Stimulated activated memory B cell treated with anti-CD40 and anti-IgM and Interleukin-4, amounts not matched to agents 10 μg/mL and 1 μg/mL and 100 μg/mL, for 72 hours (primary cell): Measurements from ENCODE around the gene POLK.
"Not testable (repeated sequence)": the region's sequence is repeated elsewhere in the genome, so short reads cannot be mapped to it uniquely, and the experiment has no call there.

Source experiments
- ATAC-seq: fragments of 150-1000 bp; cut with Tn5 transposase; 2 replicates; pipeline ENCODE4 v1.10.0; 2021
- H3K27ac Mint-ChIP-seq: one replicate; pipeline ENCODE4 v1.8.0; 2022; ENCODE audit warnings: mild to moderate bottlenecking, mixed read lengths
- H3K27me3 Mint-ChIP-seq: one replicate; pipeline ENCODE4 v1.8.0; 2022; ENCODE audit warnings: mixed read lengths
- H3K36me3 Mint-ChIP-seq: one replicate; pipeline ENCODE4 v1.8.0; 2022; ENCODE audit warnings: mixed read lengths
- H3K4me1 Mint-ChIP-seq: one replicate; pipeline ENCODE4 v1.8.0; 2022; ENCODE audit warnings: mixed read lengths
- H3K4me3 Mint-ChIP-seq: one replicate; pipeline ENCODE4 v1.8.0; 2022; ENCODE audit warnings: mild to moderate bottlenecking, moderate library complexity, mixed read lengths
- H3K9me3 Mint-ChIP-seq: one replicate; pipeline ENCODE4 v1.8.0; 2022; ENCODE audit warnings: mixed read lengths

Gene POLK

DNA sequence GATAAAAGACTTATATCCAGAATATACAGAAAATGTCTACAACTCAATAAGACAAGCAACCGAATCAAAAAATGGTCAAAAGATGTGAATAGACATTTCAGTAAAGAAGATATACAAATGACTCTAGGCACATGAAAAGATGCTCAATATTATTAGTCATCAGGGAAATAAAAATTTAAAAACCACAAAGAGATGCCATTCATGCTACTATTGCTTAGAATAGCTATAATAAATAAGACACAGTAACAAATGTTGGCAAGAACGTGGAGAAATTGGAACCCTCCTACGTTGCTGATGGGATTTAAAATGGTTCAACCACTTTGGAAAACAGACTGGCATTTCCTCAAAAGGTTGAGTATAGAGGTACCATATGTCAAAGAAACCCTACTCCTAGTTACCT, 39.8 kb downstream of the POLK start:
- Mint-ChIP-seq H3K36me3 (peaks cover 42% of the 10 kb centered on the region), H3K9me3 (no peaks in the 10 kb centered on the region), H3K4me1 (peaks cover 19% of the 10 kb centered on the region), H3K27ac (no peak overlapping the region), H3K27me3 (no peaks in the 10 kb centered on the region), H3K4me3 (no peak overlapping the region)
- no peak for ATAC-seq

DNA sequence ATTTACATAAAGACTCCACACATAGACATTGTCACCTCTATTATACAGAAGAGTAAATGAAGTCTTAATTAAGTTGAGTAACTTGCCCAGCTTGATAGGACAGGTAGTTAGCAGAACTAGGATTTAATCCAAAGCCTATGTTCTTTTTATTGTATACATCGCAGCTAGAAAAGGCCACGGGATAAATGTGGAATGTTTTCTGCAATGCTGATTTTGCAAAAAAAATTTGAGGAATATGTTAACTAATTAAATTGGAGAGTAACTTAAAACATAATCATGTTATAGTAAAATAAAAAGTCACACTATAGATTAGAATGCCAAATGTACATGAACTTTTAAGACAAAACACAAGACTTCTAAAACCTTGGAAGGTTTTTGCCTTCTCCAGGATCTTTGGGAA, 41.1 kb downstream of the POLK start:
- ATAC-seq = no peak
- H3K4me3 Mint-ChIP-seq = no peak overlapping the region
- H3K4me1 Mint-ChIP-seq = peaks cover 19% of the 10 kb centered on the region
- no peak overlapping the region for H3K27ac Mint-ChIP-seq
- H3K27me3 Mint-ChIP-seq = no peaks in the 10 kb centered on the region
- H3K9me3 Mint-ChIP-seq = no peaks in the 10 kb centered on the region
- H3K36me3 Mint-ChIP-seq = peaks cover 55% of the 10 kb centered on the region

DNA sequence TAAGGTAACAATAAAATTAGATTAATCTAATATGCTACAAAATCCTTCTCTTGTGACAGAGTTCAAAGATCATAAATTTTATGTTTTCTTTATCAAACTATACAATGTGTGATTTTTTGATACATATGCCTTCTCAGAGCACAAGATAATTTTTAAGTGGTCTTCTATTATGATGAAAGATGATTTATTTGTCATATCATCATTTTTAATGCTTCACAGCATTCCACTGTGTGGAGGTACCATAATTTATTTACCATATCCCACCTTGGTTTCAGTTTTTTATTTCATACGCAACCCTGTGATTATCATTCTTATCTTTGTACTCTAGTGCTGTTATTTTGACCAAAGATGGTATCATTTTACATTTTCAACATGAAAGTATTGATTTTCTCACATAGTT, 41.7 kb downstream of the POLK start:
- no peaks in the 10 kb centered on the region for H3K9me3 Mint-ChIP-seq
- H3K4me1 Mint-ChIP-seq = peaks cover 19% of the 10 kb centered on the region
- no peak for ATAC-seq
- H3K27me3 Mint-ChIP-seq = no peaks in the 10 kb centered on the region
- peaks cover 61% of the 10 kb centered on the region for H3K36me3 Mint-ChIP-seq
- H3K27ac Mint-ChIP-seq = no peak overlapping the region
- no peak overlapping the region for H3K4me3 Mint-ChIP-seq

DNA sequence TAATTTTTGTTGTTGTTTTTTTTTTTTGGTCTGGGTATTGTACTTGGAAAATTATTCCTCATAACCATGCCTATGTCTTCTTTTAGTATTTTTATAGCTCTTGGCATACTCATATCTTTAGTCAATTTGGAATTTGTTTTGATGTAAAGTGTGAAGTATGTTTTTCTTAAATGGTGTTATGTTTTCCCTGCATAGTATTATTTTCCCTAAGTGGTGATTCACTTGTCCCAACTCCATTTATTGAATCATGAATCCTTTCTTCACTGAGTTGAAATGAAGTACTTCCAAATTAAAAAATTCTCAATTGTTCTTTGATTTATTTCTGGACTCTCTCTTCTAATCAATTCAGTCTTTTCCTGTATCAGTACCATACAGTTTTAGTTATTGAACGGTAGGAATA, 46.5 kb downstream of the POLK start:
- peaks cover under 1% of the 10 kb centered on the region for H3K9me3 Mint-ChIP-seq
- peaks cover 82% of the 10 kb centered on the region for H3K36me3 Mint-ChIP-seq
- H3K4me3 Mint-ChIP-seq = no peak overlapping the region
- H3K27me3 Mint-ChIP-seq = no peaks in the 10 kb centered on the region
- no peak for ATAC-seq
- no peak overlapping the region for H3K27ac Mint-ChIP-seq
- peaks cover 17% of the 10 kb centered on the region for H3K4me1 Mint-ChIP-seq

DNA sequence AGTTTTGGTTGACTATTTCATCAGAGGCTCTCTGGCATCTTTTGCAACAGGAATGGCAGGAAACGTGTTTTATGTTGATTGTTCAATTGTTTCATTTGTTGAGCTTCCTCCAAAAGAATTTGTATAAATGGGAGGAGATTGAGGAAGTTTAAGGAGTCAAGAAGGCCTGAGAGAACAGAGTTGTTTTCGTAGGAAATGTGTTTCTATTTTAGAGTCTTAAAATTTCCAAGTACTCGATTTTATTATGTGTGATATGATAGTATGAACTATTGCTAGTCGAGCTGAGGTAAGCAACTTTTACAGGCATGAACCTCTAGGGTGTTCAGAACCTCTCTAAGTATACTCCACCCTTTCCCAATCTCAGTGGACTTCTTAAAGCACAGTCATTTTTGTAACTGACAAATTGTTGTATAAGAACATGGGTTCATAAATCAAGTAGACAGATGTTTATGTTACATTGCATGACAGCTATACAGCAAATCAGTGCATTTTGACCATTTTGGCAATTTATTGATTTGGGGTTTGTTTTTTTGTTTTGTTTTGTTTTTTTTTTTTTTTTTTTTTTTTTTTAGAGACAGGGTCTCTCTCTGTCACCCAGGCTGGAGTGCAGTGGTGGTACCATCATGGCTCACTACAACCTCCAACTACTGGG, 47.4 kb downstream of the POLK start:
- H3K4me1 Mint-ChIP-seq = peaks cover 26% of the 10 kb centered on the region
- H3K4me3 Mint-ChIP-seq = no peak overlapping the region
- no peak for ATAC-seq
- H3K36me3 Mint-ChIP-seq = peaks cover 87% of the 10 kb centered on the region
- H3K27ac Mint-ChIP-seq = no peak overlapping the region
- no peaks in the 10 kb centered on the region for H3K27me3 Mint-ChIP-seq
- peaks cover 8% of the 10 kb centered on the region for H3K9me3 Mint-ChIP-seq

DNA sequence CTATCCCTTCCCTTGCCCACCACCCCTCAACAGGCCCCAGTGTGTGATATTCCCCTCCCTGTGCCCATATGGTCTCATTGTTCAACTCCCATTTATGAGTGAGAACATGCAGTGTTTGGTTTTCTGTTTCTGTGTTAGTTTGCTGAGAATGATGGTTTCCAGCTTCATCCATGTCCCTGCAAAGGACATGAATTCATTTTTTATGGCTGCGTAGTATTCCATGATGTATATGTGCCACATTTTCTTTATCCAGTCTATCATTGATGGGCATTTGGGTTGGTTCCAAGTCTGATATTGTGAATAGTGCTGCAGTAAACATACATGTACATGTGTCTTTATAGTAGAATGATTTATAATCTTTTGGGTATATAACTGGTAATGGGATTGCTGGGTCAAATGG, 49.0 kb downstream of the POLK start:
- not testable (repeated sequence) for H3K9me3 Mint-ChIP-seq, H3K27ac Mint-ChIP-seq, ATAC-seq, H3K4me3 Mint-ChIP-seq, H3K27me3 Mint-ChIP-seq
- peaks cover 40% of the 10 kb centered on the region for H3K4me1 Mint-ChIP-seq
- H3K36me3 Mint-ChIP-seq = peaks cover 86% of the 10 kb centered on the region

DNA sequence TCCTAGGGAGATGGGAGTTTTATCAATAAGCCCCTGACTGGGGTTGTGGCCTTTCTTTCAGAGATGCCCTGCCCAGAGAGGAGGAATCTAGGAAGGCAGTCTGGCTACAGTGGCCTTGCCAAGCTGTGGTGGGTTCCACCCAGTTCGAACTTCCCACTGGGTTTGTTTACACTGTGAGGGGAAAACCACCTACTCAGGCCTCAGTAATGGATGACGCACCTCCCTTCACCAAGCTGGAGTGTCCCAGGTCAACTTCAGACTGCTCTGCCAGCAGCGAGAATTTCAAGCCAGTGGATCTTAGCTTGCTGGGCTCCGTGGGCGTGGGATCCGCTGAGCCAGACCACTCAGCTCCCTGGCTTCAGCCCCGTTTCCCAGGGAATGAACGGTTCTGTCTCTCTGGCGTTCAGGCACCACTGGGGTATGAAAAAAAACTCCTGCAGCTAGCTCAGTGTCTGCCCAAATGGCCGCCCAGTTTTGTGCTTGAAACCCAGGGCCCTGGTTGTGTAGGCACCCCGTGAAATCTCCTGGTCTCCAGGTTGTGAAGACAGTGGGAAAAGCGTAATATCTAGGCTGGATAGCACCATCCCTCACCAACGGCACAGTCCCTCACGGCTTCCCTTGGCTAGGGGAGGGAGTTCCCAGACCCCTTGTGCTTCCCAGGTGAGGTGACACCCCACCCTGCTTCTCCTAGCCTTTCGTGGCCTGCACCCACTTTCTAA, 54.5 kb downstream of the POLK start:
- not testable (repeated sequence) for H3K9me3 Mint-ChIP-seq, H3K27me3 Mint-ChIP-seq
- Mint-ChIP-seq H3K36me3 (peaks cover 50% of the 10 kb centered on the region), H3K4me3 (peak overlapping the region; percentile 77), H3K4me1 (peaks cover 61% of the 10 kb centered on the region), H3K27ac (peak overlapping the region; percentile 81)
- peak; percentile 16 for ATAC-seq

DNA sequence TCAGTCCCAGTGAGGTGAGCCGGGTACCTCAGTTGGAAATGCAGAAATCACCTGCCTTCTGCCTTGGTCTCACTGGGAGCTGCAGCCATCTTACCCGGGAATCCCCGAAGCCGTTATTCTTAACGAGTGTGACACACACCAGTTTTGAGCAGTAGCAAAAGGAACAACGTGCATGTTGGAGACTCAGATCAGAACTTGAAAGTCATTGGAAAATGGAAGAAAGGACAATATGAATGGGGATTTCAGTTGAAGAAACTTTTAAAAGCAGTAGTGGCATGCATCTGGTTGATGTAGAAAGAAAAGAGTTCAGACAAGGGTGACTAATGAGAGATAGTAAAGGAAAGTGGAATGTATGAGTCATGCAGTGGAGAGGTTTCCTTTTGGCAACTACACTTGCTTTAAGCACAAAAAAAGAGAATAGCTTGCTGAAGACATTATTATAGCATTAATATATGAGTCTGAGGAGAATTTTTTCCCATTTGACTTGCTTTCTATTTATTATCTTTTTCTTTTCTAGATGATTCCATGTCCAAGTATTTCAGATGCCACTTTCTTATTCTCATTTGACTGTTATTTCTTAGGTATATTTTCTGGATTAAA, 55.1 kb downstream of the POLK start:
- Mint-ChIP-seq H3K27ac (peak overlapping the region; percentile 81), H3K36me3 (peaks cover 43% of the 10 kb centered on the region), H3K4me1 (peaks cover 57% of the 10 kb centered on the region), H3K9me3 (peaks cover 10% of the 10 kb centered on the region), H3K27me3 (no peaks in the 10 kb centered on the region), H3K4me3 (peak overlapping the region; percentile 77)
- peak; percentile 96 for ATAC-seq

DNA sequence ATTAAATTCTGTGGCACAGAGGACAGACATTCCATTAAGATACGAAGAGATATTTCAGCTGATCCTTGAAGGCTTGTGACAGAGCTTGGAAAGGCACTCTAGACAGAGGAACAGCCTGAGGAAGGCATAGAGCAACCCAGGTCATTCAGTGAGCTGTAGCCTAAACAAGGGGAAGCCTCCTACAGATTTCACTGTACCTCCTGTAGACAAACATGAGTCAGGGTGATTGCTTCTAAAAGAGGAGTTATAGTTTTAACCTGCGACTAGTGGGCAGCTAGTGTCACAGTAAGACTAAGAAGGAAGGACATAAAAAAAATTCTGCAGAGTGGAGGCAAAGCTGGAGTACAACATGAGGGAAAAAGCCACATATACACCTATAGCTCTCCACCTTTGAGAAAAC, 56.0 kb downstream of the POLK start:
- peak; percentile 60 for ATAC-seq
- peaks cover 57% of the 10 kb centered on the region for H3K4me1 Mint-ChIP-seq
- H3K9me3 Mint-ChIP-seq = peaks cover 10% of the 10 kb centered on the region
- H3K4me3 Mint-ChIP-seq = peak overlapping the region; percentile 26
- H3K27ac Mint-ChIP-seq = peak overlapping the region; percentile 81
- no peaks in the 10 kb centered on the region for H3K27me3 Mint-ChIP-seq
- peaks cover 34% of the 10 kb centered on the region for H3K36me3 Mint-ChIP-seq

DNA sequence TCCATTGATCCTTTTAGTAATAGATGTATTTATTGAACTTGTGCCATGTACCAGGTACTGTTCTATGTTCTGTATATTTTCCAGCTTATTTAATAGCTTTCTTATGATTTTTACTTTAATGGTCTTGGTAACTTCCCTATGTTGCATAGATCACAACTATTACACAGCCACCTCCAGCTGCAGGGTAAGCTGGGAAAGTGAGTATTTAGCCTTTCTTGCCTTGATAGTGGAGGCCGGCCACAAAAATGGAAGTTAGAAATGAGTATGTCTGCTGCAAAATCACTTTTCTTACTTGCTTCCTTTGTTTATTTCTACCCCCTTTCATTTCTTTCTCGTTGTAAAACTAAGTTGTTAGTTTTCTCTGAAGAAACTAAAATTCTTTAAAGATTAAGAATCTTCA, 56.5 kb downstream of the POLK start:
- Mint-ChIP-seq H3K4me3 (no peak overlapping the region), H3K27ac (peak overlapping the region; percentile 81), H3K9me3 (peaks cover 10% of the 10 kb centered on the region), H3K27me3 (no peaks in the 10 kb centered on the region), H3K4me1 (peaks cover 57% of the 10 kb centered on the region), H3K36me3 (peaks cover 29% of the 10 kb centered on the region)
- ATAC-seq = no peak

DNA sequence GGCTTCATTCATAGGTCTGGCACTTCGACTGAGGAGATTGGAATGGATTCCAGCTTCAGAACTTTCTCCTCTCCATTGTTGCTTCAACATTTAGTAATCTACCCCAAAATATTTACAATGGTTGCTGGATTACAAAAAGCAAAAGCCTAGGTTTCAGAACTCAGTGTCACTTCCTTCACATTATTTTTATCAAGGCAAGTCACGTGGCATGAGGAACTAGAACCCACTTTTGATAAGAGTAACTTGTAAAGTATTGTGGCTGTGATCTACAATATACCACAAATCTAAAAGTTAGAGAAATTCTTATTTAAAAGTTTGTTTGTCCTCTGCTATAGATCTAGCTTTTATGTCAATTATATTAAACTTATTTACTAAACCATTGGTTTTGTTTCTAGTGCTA, 59.9 kb downstream of the POLK start:
- H3K9me3 Mint-ChIP-seq = no peaks in the 10 kb centered on the region
- H3K4me1 Mint-ChIP-seq = peaks cover 33% of the 10 kb centered on the region
- H3K4me3 Mint-ChIP-seq = no peak overlapping the region
- no peaks in the 10 kb centered on the region for H3K27me3 Mint-ChIP-seq
- peaks cover 11% of the 10 kb centered on the region for H3K36me3 Mint-ChIP-seq
- H3K27ac Mint-ChIP-seq = no peak overlapping the region
- no peak for ATAC-seq

DNA sequence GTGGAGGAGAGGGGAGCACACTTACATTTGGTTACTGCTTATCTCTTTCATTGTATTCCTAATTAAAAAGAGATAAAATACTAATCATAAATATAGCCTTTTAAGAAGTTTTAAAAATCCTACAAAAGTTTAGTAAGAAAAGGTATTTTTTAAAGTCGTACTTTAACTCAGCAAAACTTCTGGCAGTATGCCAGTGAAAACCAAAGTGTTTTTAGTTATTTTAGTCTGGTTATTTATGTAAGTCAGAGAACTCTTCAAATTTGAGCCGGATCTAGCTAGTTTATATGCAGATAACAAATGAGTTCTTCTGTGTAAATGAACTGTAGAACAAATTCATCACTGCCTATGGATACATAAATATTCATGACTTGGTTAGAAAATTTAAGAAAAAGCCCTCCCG, 63.1 kb downstream of the POLK start:
- no peaks in the 10 kb centered on the region for H3K9me3 Mint-ChIP-seq
- peak overlapping the region; percentile 65 for H3K4me3 Mint-ChIP-seq
- no peaks in the 10 kb centered on the region for H3K27me3 Mint-ChIP-seq
- ATAC-seq = no peak
- H3K36me3 Mint-ChIP-seq = peaks cover 20% of the 10 kb centered on the region
- H3K27ac Mint-ChIP-seq = peak overlapping the region; percentile 76
- H3K4me1 Mint-ChIP-seq = peaks cover 8% of the 10 kb centered on the region

DNA sequence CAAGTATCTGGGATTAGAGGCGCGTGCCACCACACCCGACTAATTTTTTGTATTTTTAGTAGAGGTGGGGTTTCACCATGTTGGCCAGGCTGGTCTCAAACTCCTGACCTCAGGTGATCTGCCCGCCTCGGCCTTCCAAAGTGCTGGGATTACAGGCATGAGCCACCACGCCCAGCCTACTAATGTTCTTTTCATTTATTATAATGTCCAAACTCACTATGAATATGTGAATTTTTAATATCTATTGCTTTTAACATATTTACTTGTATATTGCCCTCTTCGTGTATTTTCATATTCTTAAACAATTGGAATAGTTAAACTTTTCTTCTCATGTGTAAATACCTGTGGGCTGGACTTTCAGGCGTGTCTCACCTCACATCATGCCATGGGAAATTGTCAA, 66.6 kb downstream of the POLK start:
- H3K4me1 Mint-ChIP-seq, H3K9me3 Mint-ChIP-seq, H3K27me3 Mint-ChIP-seq, H3K4me3 Mint-ChIP-seq, ATAC-seq, H3K27ac Mint-ChIP-seq: not testable (repeated sequence)
- peaks cover 20% of the 10 kb centered on the region for H3K36me3 Mint-ChIP-seq

DNA sequence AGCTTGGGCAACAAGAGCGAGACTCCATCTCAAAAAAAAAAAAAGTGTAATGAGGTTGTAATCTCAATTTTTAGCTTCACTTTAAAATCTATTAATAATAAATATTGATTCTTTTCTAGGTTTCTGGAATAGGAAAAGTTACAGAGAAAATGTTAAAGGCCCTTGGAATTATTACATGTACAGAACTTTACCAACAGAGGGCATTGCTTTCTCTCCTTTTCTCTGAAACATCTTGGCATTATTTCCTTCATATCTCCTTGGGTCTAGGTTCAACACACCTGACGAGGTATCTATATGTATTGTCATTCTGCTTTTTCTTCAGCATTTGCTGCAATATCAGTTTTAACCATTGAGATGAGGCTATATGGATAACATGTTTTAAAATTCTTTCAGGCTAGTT, 73.0 kb downstream of the POLK start:
- H3K4me3 Mint-ChIP-seq = no peak overlapping the region
- H3K36me3 Mint-ChIP-seq = peaks cover 28% of the 10 kb centered on the region
- ATAC-seq = no peak
- H3K9me3 Mint-ChIP-seq = no peaks in the 10 kb centered on the region
- H3K27ac Mint-ChIP-seq = no peak overlapping the region
- no peaks in the 10 kb centered on the region for H3K27me3 Mint-ChIP-seq
- no peaks in the 10 kb centered on the region for H3K4me1 Mint-ChIP-seq

DNA sequence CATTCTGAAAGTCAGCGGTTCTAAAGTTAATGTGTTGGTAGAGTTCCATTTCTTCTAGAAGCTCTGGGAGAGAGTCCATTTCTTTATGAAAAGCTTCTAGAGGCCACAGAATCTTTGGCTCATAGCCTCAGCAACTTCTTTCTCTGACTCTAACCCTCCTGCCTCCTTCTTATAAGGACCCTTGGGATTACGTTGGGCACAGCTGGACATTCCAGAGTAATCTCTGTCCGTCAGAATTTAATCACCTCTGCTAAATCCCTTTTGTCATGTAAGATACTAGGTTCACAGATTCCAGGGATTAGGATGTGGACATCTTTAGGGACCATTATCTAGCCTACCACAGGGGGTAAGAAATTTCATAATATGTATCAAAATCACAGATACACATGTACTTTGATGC, 77.0 kb downstream of the POLK start:
- H3K27ac Mint-ChIP-seq = no peak overlapping the region
- no peak for ATAC-seq
- H3K4me1 Mint-ChIP-seq = no peaks in the 10 kb centered on the region
- peaks cover 47% of the 10 kb centered on the region for H3K36me3 Mint-ChIP-seq
- H3K9me3 Mint-ChIP-seq = no peaks in the 10 kb centered on the region
- H3K4me3 Mint-ChIP-seq = no peak overlapping the region
- H3K27me3 Mint-ChIP-seq = no peaks in the 10 kb centered on the region

DNA sequence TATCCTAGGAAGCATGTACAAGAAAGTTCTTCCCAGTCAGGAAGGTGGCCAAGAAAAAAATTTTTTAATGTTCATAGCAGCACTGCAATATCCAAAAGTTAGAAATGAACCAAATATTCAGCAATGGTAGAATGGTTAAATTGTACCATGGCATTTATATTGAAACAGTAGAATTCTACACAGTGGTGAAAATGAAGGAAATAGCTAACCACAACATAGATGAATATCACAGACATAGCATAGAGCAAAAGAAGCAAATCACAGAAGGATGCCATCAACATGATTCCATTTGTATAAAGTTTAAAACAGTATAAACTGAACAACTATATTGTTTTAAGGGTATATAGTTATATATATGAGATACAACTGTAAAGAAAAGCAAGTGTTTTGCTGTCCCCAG, 88.8 kb downstream of the POLK start:
- no peak overlapping the region for H3K4me3 Mint-ChIP-seq
- no peaks in the 10 kb centered on the region for H3K4me1 Mint-ChIP-seq
- H3K9me3 Mint-ChIP-seq = no peaks in the 10 kb centered on the region
- no peaks in the 10 kb centered on the region for H3K27me3 Mint-ChIP-seq
- no peak for ATAC-seq
- H3K27ac Mint-ChIP-seq = no peak overlapping the region
- peaks cover 48% of the 10 kb centered on the region for H3K36me3 Mint-ChIP-seq
